H9 (cell line): ENCODE results near the gene ADAMTS3. TPM values are rescaled to one million over a fixed set of nuclear protein-coding genes. Genes with fewer than 3 reads are reported as not detected.

ENCODE experiments used
- DNase-seq: peaks from one replicate; pipeline ENCODE4 v3.0.0-alpha.2; 2017
- H2AFZ ChIP-seq: one replicate; pipeline ENCODE4 v1.6.1; 2013; ENCODE audit warnings: mild to moderate bottlenecking, low read length, control low read depth, moderate library complexity
- H2AK5ac ChIP-seq: 2 replicates; pipeline ENCODE4 v1.6.1; 2013; ENCODE audit warnings: low read length, control low read depth, mixed read lengths; ENCODE audit not compliant: insufficient read length
- H2BK120ac ChIP-seq: one replicate; pipeline ENCODE4 v1.6.1; 2013; ENCODE audit warnings: low read depth, mild to moderate bottlenecking, low read length, control low read depth, inconsistent platforms; ENCODE audit not compliant: poor library complexity, severe bottlenecking
- H2BK12ac ChIP-seq: 2 replicates; pipeline ENCODE4 v1.6.1; 2013; ENCODE audit warnings: low read length, control low read depth, mixed read lengths, low read depth; ENCODE audit not compliant: insufficient read length
- H2BK15ac ChIP-seq: 2 replicates; pipeline ENCODE4 v1.6.1; 2013; ENCODE audit warnings: low read depth, low read length, control low read depth
- H2BK20ac ChIP-seq: one replicate; pipeline ENCODE4 v1.6.1; 2013; ENCODE audit warnings: low read depth, mild to moderate bottlenecking, low read length, control low read depth, inconsistent platforms; ENCODE audit not compliant: poor library complexity, severe bottlenecking
- H2BK5ac ChIP-seq: 2 replicates; pipeline ENCODE4 v1.6.1; 2013; ENCODE audit warnings: low read length, control low read depth, mixed read lengths; ENCODE audit not compliant: insufficient read length
- H3K14ac ChIP-seq: 2 replicates; pipeline ENCODE4 v1.6.1; 2013; ENCODE audit warnings: low read length, control low read depth; ENCODE audit not compliant: insufficient read depth
- H3K18ac ChIP-seq: 2 replicates; pipeline ENCODE4 v1.6.1; 2013; ENCODE audit warnings: low read depth, mild to moderate bottlenecking, mixed read lengths, low read length, control low read depth; ENCODE audit not compliant: insufficient read length
- H3K23ac ChIP-seq: 2 replicates; pipeline ENCODE4 v1.6.1; 2013; ENCODE audit warnings: low read length, control low read depth, mixed read lengths, low read depth; ENCODE audit not compliant: insufficient read length
- H3K23me2 ChIP-seq: 2 replicates; pipeline ENCODE4 v1.6.1; 2013; ENCODE audit warnings: low read depth, mild to moderate bottlenecking, mixed read lengths, low read length, control low read depth; ENCODE audit not compliant: insufficient read length, poor library complexity, severe bottlenecking
- H3K27ac ChIP-seq: 2 replicates; pipeline ENCODE4 v1.5.1; 2013; ENCODE audit warnings: low read length, control low read depth, mixed read lengths, low read depth; ENCODE audit not compliant: insufficient read length
- H3K27me3 ChIP-seq: 2 replicates; pipeline ENCODE4 v1.6.1; 2013; ENCODE audit warnings: low read length, control low read depth, inconsistent platforms; ENCODE audit not compliant: insufficient read depth
- H3K4ac ChIP-seq: 2 replicates; pipeline ENCODE4 v1.6.1; 2013; ENCODE audit warnings: low read depth, mild to moderate bottlenecking, control low read depth, inconsistent platforms, low read length, moderate library complexity
- H3K4me1 ChIP-seq: 2 replicates; pipeline ENCODE4 v1.6.1; 2013; ENCODE audit warnings: low read length, control low read depth, inconsistent platforms; ENCODE audit not compliant: insufficient read depth
- H3K4me2 ChIP-seq: 2 replicates; pipeline ENCODE4 v1.6.1; 2013; ENCODE audit warnings: low read length, control low read depth, mixed read lengths; ENCODE audit not compliant: insufficient read length, insufficient read depth
- H3K56ac ChIP-seq: 2 replicates; pipeline ENCODE4 v1.6.1; 2013; ENCODE audit warnings: low read depth, mild to moderate bottlenecking, mixed read lengths, low read length, control low read depth; ENCODE audit not compliant: insufficient read length
- H3K79me1 ChIP-seq: 2 replicates; pipeline ENCODE4 v1.6.1; 2013; ENCODE audit warnings: low read depth, mild to moderate bottlenecking, moderate library complexity, low read length, control low read depth, inconsistent platforms; ENCODE audit not compliant: insufficient read depth, poor library complexity, severe bottlenecking
- H3K79me2 ChIP-seq: 2 replicates; pipeline ENCODE4 v1.6.1; 2013; ENCODE audit warnings: low read length, control low read depth, inconsistent platforms; ENCODE audit not compliant: insufficient read depth
- H3K9ac ChIP-seq: 2 replicates; pipeline ENCODE4 v1.6.1; 2013; ENCODE audit warnings: low read length, control low read depth, mixed read lengths; ENCODE audit not compliant: insufficient read length; ENCODE audit errors: extremely low read depth
- H3K9me3 ChIP-seq: one replicate; pipeline ENCODE4 v1.6.1; 2013; ENCODE audit warnings: low read depth, low read length, inconsistent platforms; ENCODE audit not compliant: control insufficient read depth
- H3T11ph ChIP-seq: one replicate; pipeline ENCODE4 v1.6.1; 2013; ENCODE audit warnings: mild to moderate bottlenecking, low read length, control low read depth, inconsistent platforms
- H4K20me1 ChIP-seq: one replicate; pipeline ENCODE4 v1.6.1; 2013; ENCODE audit not compliant: control insufficient read depth, insufficient read length, insufficient read depth
- H4K5ac ChIP-seq: 2 replicates; pipeline ENCODE4 v1.6.1; 2013; ENCODE audit warnings: low read depth, mild to moderate bottlenecking, mixed read lengths, low read length, control low read depth; ENCODE audit not compliant: insufficient read length
- H4K8ac ChIP-seq: replicated peaks from 2 replicates; pipeline ENCODE4 v1.6.1; 2013; ENCODE audit warnings: low read length, control low read depth, mixed read lengths, low read depth; ENCODE audit not compliant: insufficient read length
- H4K91ac ChIP-seq: 2 replicates; pipeline ENCODE4 v1.6.1; 2013; ENCODE audit warnings: low read depth, mild to moderate bottlenecking, moderate library complexity, mixed read lengths, low read length, control low read depth; ENCODE audit not compliant: insufficient read length
- H3K27ac Mint-ChIP-seq, 3 experiments: 2 replicates in 2 of 3; 3 replicates in 1 of 3; pipeline ENCODE4 v1.8.0; 2020 to 2021; ENCODE audit warnings: mixed read lengths in 3 of 3, mild to moderate bottlenecking in 1 of 3, moderate library complexity in 1 of 3
- H3K27me3 Mint-ChIP-seq: 2 replicates; pipeline ENCODE4 v1.8.0; 2021; ENCODE audit warnings: low read depth, mild to moderate bottlenecking, moderate library complexity, mixed read lengths
- H3K36me3 Mint-ChIP-seq, 3 experiments: 2 replicates in 2 of 3; 3 replicates in 1 of 3; pipeline ENCODE4 v1.8.0; 2020 to 2021; ENCODE audit warnings: low read depth in 3 of 3, mixed read lengths in 3 of 3; ENCODE audit not compliant: insufficient read depth in 1 of 3
- H3K4me1 Mint-ChIP-seq, 2 experiments: 2 replicates each; pipeline ENCODE4 v1.8.0; 2020; ENCODE audit warnings: mixed read lengths in 2 of 2
- H3K4me3 Mint-ChIP-seq, 2 experiments: 2 replicates in 1 of 2; 3 replicates in 1 of 2; pipeline ENCODE4 v1.8.0; 2020 to 2021; ENCODE audit warnings: mild to moderate bottlenecking in 2 of 2, mixed read lengths in 2 of 2, moderate library complexity in 1 of 2
- H3K9me3 Mint-ChIP-seq, 2 experiments: 2 replicates in 1 of 2; 3 replicates in 1 of 2; pipeline ENCODE4 v1.8.0; 2020; ENCODE audit warnings: mild to moderate bottlenecking in 2 of 2, mixed read lengths in 2 of 2, moderate library complexity in 1 of 2
- CTCF ChIP-seq: fragments of 200-600 bp; sonication (generic); conservative IDR thresholded peaks from 3 replicates; pipeline ENCODE4 v1.8.0; 2021; ENCODE audit warnings: antibody characterized with exemption, mild to moderate bottlenecking
- WGBS: extraction: QIAGEN DNeasy Blood & Tissue Kit; methylation state at CpG from one replicate; pipeline ENCODE4 v1.1.7; 2013; ENCODE audit warnings: missing lambda C conversion rate, low lambda C conversion rate, mixed read lengths; ENCODE audit not compliant: insufficient read length; ENCODE audit errors: extremely low coverage; 5-methylcytosine and 5-hydroxymethylcytosine counted together
- total RNA-seq: library from RNA; stranded (reverse); gene quantifications from 2 replicates; pipeline ENCODE4 v1.2.1, GENCODE V29; 2021

Gene ADAMTS3
- total RNA-seq, 1 experiment from 2014 or later = 1.1 TPM

- WGBS = no CpG with 5 or more reads among the region's 2 CpGs
- no peak for DNase-seq
These were observed 267.3 kb downstream of the ADAMTS3 start for GRCh38 chr4:72301759-72302158.

More at GRCh38 chr4:72301759-72302158, 267.3 kb downstream of the ADAMTS3 start:
- Histone ChIP-seq H3K9me3 (no peaks in the 10 kb centered on the region), H3K14ac (no peak overlapping the region), H3K4ac (no peak overlapping the region), H2BK20ac (peak overlapping the region; percentile 3), H2BK12ac (no peak overlapping the region), H3K4me1 (no peaks in the 10 kb centered on the region; the same call in 1 of the 2 replicates), H3K79me1 (no peaks in the 10 kb centered on the region), H3K79me2 (no peaks in the 10 kb centered on the region), H2AFZ (no peak overlapping the region), H3K27me3 (no peaks in the 10 kb centered on the region), H3K27ac (no peak overlapping the region), H2AK5ac (no peak overlapping the region), H3K9ac (no peak overlapping the region), H3K23ac (no peak overlapping the region), H3K18ac (no peak overlapping the region), H3T11ph (no peak overlapping the region), H2BK120ac (no peak overlapping the region), H3K23me2 (no peaks in the 10 kb centered on the region), H2BK15ac (no peak overlapping the region), H3K4me2 (no peak overlapping the region), H2BK5ac (no peak overlapping the region), H4K8ac (no peak overlapping the region), H4K20me1 (no peaks in the 10 kb centered on the region), H4K5ac (no peak overlapping the region), H3K56ac (no peak overlapping the region), H4K91ac (no peak overlapping the region)
- no peak overlapping the region for H3K27ac Mint-ChIP-seq
- peaks cover 0 to 2% (median 0%) of the 10 kb centered on the region in 3 experiments; a peak in 3 of 7 replicates for H3K36me3 Mint-ChIP-seq
- no peak overlapping the region for H3K4me3 Mint-ChIP-seq
- TF ChIP-seq CTCF = no peak
- no peaks in the 10 kb centered on the region for H3K27me3 Mint-ChIP-seq
- peaks cover 5% of the 10 kb centered on the region in 2 experiments for H3K4me1 Mint-ChIP-seq
- peaks cover 0 to 2% of the 10 kb centered on the region in 2 experiments; a peak in 2 of 5 replicates for H3K9me3 Mint-ChIP-seq
